Neutrophil (primary cell): ENCODE data around the gene SCG2.

ENCODE experiments used
- H3K27ac ChIP-seq: fragments of 200-600 bp; sonication (generic); 2 replicates; pipeline ENCODE4 v1.5.1; 2016; ENCODE audit warnings: mild to moderate bottlenecking, moderate library complexity
- H3K27me3 ChIP-seq: fragments of 200-600 bp; sonication (generic); 2 replicates; pipeline ENCODE4 v1.6.0; 2016; ENCODE audit warnings: mild to moderate bottlenecking
- H3K36me3 ChIP-seq: fragments of 200-600 bp; sonication (generic); 2 replicates; pipeline ENCODE4 v1.5.1; 2017
- H3K4me1 ChIP-seq, 2 experiments: fragments of 200-600 bp in 1 of 2; sonication (generic) in 1 of 2; 1 replicate in 1 of 2; 2 replicates in 1 of 2; pipeline versions ENCODE4 v1.5.1 to v1.6.1; 2013 to 2016; ENCODE audit warnings: low read depth in 1 of 2, low read length in 1 of 2, mild to moderate bottlenecking in 1 of 2, moderate library complexity in 1 of 2; ENCODE audit not compliant: control insufficient read depth in 1 of 2, insufficient read depth in 1 of 2
- H3K4me3 ChIP-seq, 2 experiments: fragments of 200-600 bp in 1 of 2; sonication (generic) in 1 of 2; 1 replicate in 1 of 2; 2 replicates in 1 of 2; pipeline ENCODE4 v1.5.1; 2013 to 2016; ENCODE audit warnings: low read depth in 1 of 2, low read length in 1 of 2, mild to moderate bottlenecking in 1 of 2, moderate library complexity in 1 of 2
- H3K9me3 ChIP-seq: fragments of 200-600 bp; sonication (generic); 2 replicates; pipeline ENCODE4 v1.5.1; 2016
- CTCF ChIP-seq: fragments of 200-600 bp; sonication (generic); IDR thresholded peaks from 2 replicates; pipeline ENCODE4 v1.5.1; 2016; ENCODE audit warnings: antibody characterized with exemption

SCG2 gene

GRCh38 chr2:223576873-223577272, 25.3 kb downstream of the SCG2 start:
- Histone ChIP-seq H3K4me3 (no peak overlapping the region), H3K27me3 (peaks cover 5% of the 10 kb centered on the region), H3K4me1 (no peaks in the 10 kb centered on the region), H3K27ac (no peak overlapping the region), H3K36me3 (no peaks in the 10 kb centered on the region), H3K9me3 (no peaks in the 10 kb centered on the region)
- TF ChIP-seq CTCF = no peak

- peaks cover 14% of the 10 kb centered on the region for H3K27me3 ChIP-seq
- no peaks in the 10 kb centered on the region for H3K36me3 ChIP-seq
- H3K4me1 ChIP-seq = no peaks in the 10 kb centered on the region
- TF ChIP-seq CTCF = no peak
- H3K27ac ChIP-seq = no peak overlapping the region
- no peak overlapping the region for H3K4me3 ChIP-seq
- no peaks in the 10 kb centered on the region for H3K9me3 ChIP-seq
Observed at GRCh38 chr2:223570784-223571183, 31.4 kb downstream of the SCG2 start.

GRCh38 chr2:223566396-223566795, 35.8 kb downstream of the SCG2 start:
- no peak for TF ChIP-seq CTCF
- Histone ChIP-seq H3K4me3 (no peak overlapping the region), H3K4me1 (no peaks in the 10 kb centered on the region), H3K27me3 (peaks cover 23% of the 10 kb centered on the region), H3K9me3 (no peaks in the 10 kb centered on the region), H3K36me3 (no peaks in the 10 kb centered on the region), H3K27ac (no peak overlapping the region)

- Histone ChIP-seq H3K27ac (no peak overlapping the region), H3K9me3 (no peaks in the 10 kb centered on the region), H3K27me3 (peaks cover 28% of the 10 kb centered on the region), H3K4me1 (no peaks in the 10 kb centered on the region), H3K36me3 (no peaks in the 10 kb centered on the region), H3K4me3 (no peak overlapping the region)
- no peak for TF ChIP-seq CTCF
Observed at GRCh38 chr2:223563462-223563861, 38.7 kb downstream of the SCG2 start.

- Histone ChIP-seq H3K27me3 (peaks cover 31% of the 10 kb centered on the region), H3K36me3 (no peaks in the 10 kb centered on the region), H3K4me1 (no peaks in the 10 kb centered on the region), H3K27ac (no peak overlapping the region), H3K4me3 (no peak overlapping the region), H3K9me3 (no peaks in the 10 kb centered on the region)
- no peak for TF ChIP-seq CTCF
Observed at GRCh38 chr2:223562078-223562477, 40.1 kb downstream of the SCG2 start.
